Measurements from ENCODE around the gene TMEM272. TPM values are rescaled to one million over a fixed set of nuclear protein-coding genes. Genes with fewer than 3 reads are reported as not detected.

Gene TMEM272
- total RNA-seq, 1 donor from 2014 or later: not detected

DNA sequence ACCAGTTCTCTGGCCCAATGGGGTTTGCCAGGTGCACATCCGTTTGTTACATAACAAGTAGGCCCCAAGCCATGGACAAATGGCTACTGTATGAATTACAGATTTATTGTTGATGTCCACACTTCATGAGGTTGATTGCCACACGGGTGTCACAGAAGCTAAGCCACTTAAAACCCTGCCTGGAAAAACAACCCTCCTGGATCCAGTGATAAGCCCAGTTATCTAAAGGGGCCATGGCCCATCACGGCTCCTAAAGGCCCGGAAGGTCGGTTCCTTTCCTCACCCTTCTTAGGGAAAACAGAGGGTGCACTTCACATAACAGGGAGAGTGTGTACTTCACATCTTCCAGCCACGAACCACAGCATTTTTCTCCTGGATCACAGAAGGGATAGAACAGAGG is 4.1 kb downstream of the TMEM272 start:
- H3K4me1 Mint-ChIP-seq: peaks cover 15% of the 10 kb centered on the region
- Histone ChIP-seq H3K4me1 (peaks cover 6% of the 10 kb centered on the region), H3K4me2 (peak overlapping the region; percentile 27)

DNA sequence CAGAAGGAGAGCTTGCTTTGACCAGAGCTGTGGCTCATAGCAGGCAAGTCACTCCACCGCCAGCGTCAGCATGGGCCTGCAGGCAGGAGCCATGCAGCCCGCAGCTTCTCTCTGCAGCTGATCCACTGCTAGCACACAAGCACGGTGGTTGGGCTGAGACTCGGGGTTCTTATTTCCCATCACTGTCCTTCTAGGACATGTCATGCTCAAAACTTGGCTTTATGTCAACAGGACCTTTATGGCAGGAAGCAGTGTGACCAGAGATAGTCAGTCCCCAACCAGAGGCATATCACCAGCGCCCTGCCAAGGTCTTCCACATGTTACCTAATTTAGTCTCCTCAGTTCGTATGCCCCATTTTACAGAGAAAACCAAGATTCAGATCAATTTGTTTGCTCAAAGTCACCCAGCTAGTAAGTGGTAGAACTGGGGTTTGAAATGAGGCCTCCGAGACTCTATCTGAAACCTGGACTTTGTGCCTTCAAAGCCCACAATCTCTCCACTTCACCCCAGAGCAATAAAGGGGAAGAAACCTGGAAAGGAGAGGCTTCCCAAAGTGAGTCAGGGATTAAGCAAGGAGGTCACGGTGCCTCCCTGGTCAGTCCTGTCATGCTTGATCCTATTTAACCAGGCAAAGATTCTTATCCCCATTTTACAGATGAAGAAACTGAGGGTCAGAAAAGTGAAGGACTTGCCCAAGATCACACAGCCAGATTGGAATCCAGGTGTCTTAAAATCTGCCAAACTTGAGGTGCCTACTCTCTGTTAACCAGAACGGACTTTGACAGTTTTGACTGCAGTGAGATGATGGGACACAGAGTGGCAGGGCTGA is 5.1 kb downstream of the TMEM272 start:
- Mint-ChIP-seq H3K4me3 (no peak overlapping the region), H3K4me1 (peaks cover 12% of the 10 kb centered on the region), H3K9me3 (no peaks in the 10 kb centered on the region), H3K27ac (peak overlapping the region; percentile 21), H3K36me3 (no peaks in the 10 kb centered on the region), H3K27me3 (ENCODE audit: insufficient read depth, low read depth) (peaks cover 2% of the 10 kb centered on the region)
- Histone ChIP-seq H3K9me3 (ENCODE audit: low read depth) (no peaks in the 10 kb centered on the region), H3K4me2 (no peak overlapping the region), H3K9ac (no peak overlapping the region), H4K20me1 (ENCODE audit: low read depth) (no peaks in the 10 kb centered on the region), H3K36me3 (no peaks in the 10 kb centered on the region), H3F3A (ENCODE audit: low read depth) (no peaks in the 10 kb centered on the region), H3K27ac (no peak overlapping the region), H3K4me1 (peaks cover 6% of the 10 kb centered on the region), H2AFZ (replicated peaks) (no peak overlapping the region), H3K27me3 (no peaks in the 10 kb centered on the region), H3K79me2 (ENCODE audit: low read depth) (no peaks in the 10 kb centered on the region), H3K4me3 (no peak overlapping the region)
- TF ChIP-seq EZH2phosphoT487 (IDR thresholded peaks at IDR 0.05) (no peak), EZH2 (IDR thresholded peaks at IDR 0.05) (no peak)
- TF ChIP-seq, protein P1, sequence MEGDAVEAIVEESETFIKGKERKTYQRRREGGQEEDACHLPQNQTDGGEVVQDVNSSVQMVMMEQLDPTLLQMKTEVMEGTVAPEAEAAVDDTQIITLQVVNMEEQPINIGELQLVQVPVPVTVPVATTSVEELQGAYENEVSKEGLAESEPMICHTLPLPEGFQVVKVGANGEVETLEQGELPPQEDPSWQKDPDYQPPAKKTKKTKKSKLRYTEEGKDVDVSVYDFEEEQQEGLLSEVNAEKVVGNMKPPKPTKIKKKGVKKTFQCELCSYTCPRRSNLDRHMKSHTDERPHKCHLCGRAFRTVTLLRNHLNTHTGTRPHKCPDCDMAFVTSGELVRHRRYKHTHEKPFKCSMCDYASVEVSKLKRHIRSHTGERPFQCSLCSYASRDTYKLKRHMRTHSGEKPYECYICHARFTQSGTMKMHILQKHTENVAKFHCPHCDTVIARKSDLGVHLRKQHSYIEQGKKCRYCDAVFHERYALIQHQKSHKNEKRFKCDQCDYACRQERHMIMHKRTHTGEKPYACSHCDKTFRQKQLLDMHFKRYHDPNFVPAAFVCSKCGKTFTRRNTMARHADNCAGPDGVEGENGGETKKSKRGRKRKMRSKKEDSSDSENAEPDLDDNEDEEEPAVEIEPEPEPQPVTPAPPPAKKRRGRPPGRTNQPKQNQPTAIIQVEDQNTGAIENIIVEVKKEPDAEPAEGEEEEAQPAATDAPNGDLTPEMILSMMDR (IDR thresholded peaks at IDR 0.05): no peak
- no peak for DNase-seq (ENCODE audit: low spot score)

More for the DNA sequence above, 4.1 kb downstream of the TMEM272 start:
- no peaks in the 10 kb centered on the region for H3K79me2 ChIP-seq (ENCODE audit: low read depth)
- H3K4me3 ChIP-seq: no peak overlapping the region
- no peaks in the 10 kb centered on the region for H3F3A ChIP-seq (ENCODE audit: low read depth)
- H3K9me3 ChIP-seq (ENCODE audit: low read depth): no peaks in the 10 kb centered on the region
- TF ChIP-seq, protein P1 (IDR thresholded peaks at IDR 0.05): no peak
- TF ChIP-seq EZH2 (IDR thresholded peaks at IDR 0.05) (no peak), EZH2phosphoT487 (IDR thresholded peaks at IDR 0.05) (no peak)
- H3K4me3 Mint-ChIP-seq: no peak overlapping the region
- no peak overlapping the region for H3K27ac ChIP-seq
- no peaks in the 10 kb centered on the region for H3K9me3 Mint-ChIP-seq
- no peak for DNase-seq (ENCODE audit: low spot score)
- H3K36me3 ChIP-seq: no peaks in the 10 kb centered on the region
- no peaks in the 10 kb centered on the region for H4K20me1 ChIP-seq (ENCODE audit: low read depth)
- no peaks in the 10 kb centered on the region for H3K36me3 Mint-ChIP-seq
- H3K27me3 ChIP-seq: no peaks in the 10 kb centered on the region
- peaks cover 2% of the 10 kb centered on the region for H3K27me3 Mint-ChIP-seq (ENCODE audit: insufficient read depth, low read depth)
- no peak overlapping the region for H3K27ac Mint-ChIP-seq
- H3K9ac ChIP-seq: no peak overlapping the region
- no peak overlapping the region for H2AFZ ChIP-seq (replicated peaks)

DNA sequence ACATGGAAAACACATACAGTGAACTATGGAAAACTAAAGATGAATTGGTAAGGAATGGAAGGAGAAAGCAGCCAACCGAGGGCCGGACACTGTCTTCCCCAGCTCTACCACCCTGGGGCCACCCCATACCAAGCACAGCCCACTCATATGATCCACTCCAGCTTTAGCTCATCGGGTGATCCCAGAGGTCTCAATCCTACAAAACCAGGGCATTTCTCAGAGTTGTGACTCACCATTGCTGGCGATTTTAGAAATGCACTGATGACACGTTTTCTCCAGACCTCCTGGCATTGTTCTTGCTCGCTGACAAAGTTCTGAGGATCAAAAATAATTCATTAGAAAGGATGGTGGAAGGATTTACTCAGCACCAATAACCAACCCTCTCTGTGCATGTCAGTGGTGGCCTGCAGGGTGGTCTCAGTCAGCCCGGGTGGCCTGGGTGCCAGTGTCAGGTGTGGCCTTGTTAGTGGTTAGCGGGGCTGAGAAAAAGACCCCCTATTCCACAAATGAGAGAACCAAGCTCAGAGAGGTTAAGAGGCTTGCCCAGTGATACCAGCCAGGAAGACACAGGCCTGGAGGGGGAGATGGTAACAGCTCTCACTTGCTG is 6.6 kb downstream of the TMEM272 start:
- Histone ChIP-seq H4K20me1 (ENCODE audit: low read depth) (no peaks in the 10 kb centered on the region), H3K4me2 (no peak overlapping the region), H3K9me3 (ENCODE audit: low read depth) (no peaks in the 10 kb centered on the region), H3K36me3 (no peaks in the 10 kb centered on the region), H2AFZ (replicated peaks) (no peak overlapping the region), H3K79me2 (ENCODE audit: low read depth) (no peaks in the 10 kb centered on the region), H3K27me3 (no peaks in the 10 kb centered on the region), H3F3A (ENCODE audit: low read depth) (no peaks in the 10 kb centered on the region), H3K4me1 (peaks cover 6% of the 10 kb centered on the region), H3K4me3 (no peak overlapping the region), H3K9ac (no peak overlapping the region), H3K27ac (no peak overlapping the region)
- no peaks in the 10 kb centered on the region for H3K9me3 Mint-ChIP-seq
- DNase-seq (ENCODE audit: low spot score): no peak
- no peak overlapping the region for H3K27ac Mint-ChIP-seq
- H3K4me3 Mint-ChIP-seq: no peak overlapping the region
- TF ChIP-seq EZH2phosphoT487 (IDR thresholded peaks at IDR 0.05) (no peak), EZH2 (IDR thresholded peaks at IDR 0.05) (no peak)
- TF ChIP-seq, protein P1 (IDR thresholded peaks at IDR 0.05): no peak
- H3K4me1 Mint-ChIP-seq: peaks cover 12% of the 10 kb centered on the region
- peaks cover 2% of the 10 kb centered on the region for H3K27me3 Mint-ChIP-seq (ENCODE audit: insufficient read depth, low read depth)
- no peaks in the 10 kb centered on the region for H3K36me3 Mint-ChIP-seq
